ENCODE measurements around the gene CBX4.

The CBX4 gene

DNA sequence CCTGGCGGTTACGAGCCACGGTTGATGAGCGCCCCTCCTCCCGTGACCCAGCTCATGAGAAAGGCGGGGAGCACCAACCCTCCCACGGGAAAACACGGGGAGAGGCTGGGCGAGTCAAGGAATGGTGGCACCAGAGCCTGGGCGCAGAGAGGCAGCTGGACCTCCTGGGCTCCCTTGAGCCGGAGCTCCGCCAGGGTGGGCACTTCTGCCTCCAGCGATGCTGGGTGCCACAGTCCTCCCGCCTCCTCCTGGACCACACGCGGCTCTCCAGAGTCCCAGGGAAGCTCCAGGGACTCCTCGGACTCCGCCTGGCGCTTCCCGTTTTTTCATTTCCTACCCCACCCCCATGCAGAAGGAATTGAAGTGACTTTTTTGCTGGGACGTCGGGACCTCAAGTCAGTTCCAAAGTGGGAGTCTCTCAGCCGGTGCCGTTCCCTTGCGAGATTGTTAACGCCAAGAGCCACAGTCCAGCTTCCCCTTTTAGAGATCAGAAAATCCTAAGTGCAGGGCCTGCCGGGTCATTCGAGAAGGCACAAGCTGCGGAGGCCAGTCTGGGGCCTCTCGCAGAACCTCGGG lies 35.7 kb downstream of the CBX4 start:
- peaks cover 16% of the 10 kb centered on the region for H3K36me3 Mint-ChIP-seq
- peak overlapping the region; percentile 52 for H3K27ac Mint-ChIP-seq
- H3K27me3 Mint-ChIP-seq = peaks cover 100% of the 10 kb centered on the region
- no peaks in the 10 kb centered on the region for H3K9me3 Mint-ChIP-seq
- DNase-seq = no peak
- CTCF ChIA-PET = interaction anchor here (1.1 to 2.0 kb wide), 4 partner anchors 14 to 39 kb away, joined by 3 to 7 read pairs (median 4); partner anchors contain the start of gene CBX4
- peaks cover 48% of the 10 kb centered on the region for H3K4me1 Mint-ChIP-seq
- peak overlapping the region; percentile 23 for H3K4me3 Mint-ChIP-seq

DNA sequence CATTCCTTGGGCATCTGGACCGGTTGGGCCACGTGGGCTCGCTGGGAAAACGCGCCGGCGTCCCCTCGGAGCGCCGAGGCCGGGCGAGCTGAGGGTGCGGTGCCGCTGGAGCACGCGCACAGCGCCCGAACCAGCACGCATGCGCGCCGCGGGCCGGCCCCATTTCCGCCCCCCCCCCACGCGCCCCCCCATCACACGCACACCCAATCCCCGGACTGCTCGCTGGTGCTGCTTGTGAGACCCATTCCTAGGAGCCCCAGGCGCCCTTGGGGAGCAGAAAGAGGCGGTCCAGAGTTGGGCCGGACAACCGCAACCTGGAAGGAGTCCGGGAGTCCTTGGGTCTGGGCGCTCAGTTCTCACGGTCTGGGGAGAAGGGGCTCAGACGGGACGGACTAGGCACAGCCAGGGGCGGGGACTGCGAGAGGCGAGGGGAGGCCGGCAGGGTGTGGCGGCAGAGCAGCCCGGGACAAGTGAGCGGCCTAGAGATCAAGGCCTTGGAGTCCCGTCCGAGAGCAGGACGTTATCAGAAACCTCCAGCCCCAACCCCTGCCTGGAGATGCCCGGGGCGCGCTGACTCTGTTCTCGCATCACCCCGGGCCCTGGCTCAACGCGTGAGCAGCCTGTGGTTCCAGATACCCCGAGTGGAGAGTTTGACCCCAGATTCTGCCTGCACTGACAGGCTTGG lies 36.4 kb downstream of the CBX4 start:
- H3K27me3 Mint-ChIP-seq = peaks cover 100% of the 10 kb centered on the region
- DNase-seq = no peak
- no peaks in the 10 kb centered on the region for H3K9me3 Mint-ChIP-seq
- peak overlapping the region; percentile 24 for H3K27ac Mint-ChIP-seq
- H3K4me3 Mint-ChIP-seq = no peak overlapping the region
- H3K36me3 Mint-ChIP-seq = peaks cover 18% of the 10 kb centered on the region
- H3K4me1 Mint-ChIP-seq = peaks cover 51% of the 10 kb centered on the region
- CTCF ChIA-PET = interaction anchor here (1.1 to 2.0 kb wide), 2 partner anchors 37 to 39 kb away, joined by 5 to 7 read pairs; partner anchors contain the start of gene CBX4

- CTCF ChIA-PET = no interaction called here
- no peak for DNase-seq
- Mint-ChIP-seq H3K27ac (no peak overlapping the region), H3K4me1 (peaks cover 51% of the 10 kb centered on the region), H3K9me3 (no peaks in the 10 kb centered on the region), H3K36me3 (peaks cover 18% of the 10 kb centered on the region), H3K4me3 (no peak overlapping the region), H3K27me3 (peaks cover 98% of the 10 kb centered on the region)
Observed at GRCh38 chr17:79802039-79802735, 37.1 kb downstream of the CBX4 start.

- Mint-ChIP-seq H3K4me1 (peaks cover 54% of the 10 kb centered on the region), H3K27ac (no peak overlapping the region), H3K36me3 (peaks cover 18% of the 10 kb centered on the region), H3K4me3 (no peak overlapping the region), H3K9me3 (no peaks in the 10 kb centered on the region), H3K27me3 (peaks cover 97% of the 10 kb centered on the region)
- no peak for DNase-seq
- CTCF ChIA-PET = interaction anchor here (3.1 kb wide), 1 partner anchor 40 kb away, joined by 16 read pairs; no protein-coding TSS in a partner anchor
Observed at GRCh38 chr17:79801156-79802038, 37.8 kb downstream of the CBX4 start.

DNA sequence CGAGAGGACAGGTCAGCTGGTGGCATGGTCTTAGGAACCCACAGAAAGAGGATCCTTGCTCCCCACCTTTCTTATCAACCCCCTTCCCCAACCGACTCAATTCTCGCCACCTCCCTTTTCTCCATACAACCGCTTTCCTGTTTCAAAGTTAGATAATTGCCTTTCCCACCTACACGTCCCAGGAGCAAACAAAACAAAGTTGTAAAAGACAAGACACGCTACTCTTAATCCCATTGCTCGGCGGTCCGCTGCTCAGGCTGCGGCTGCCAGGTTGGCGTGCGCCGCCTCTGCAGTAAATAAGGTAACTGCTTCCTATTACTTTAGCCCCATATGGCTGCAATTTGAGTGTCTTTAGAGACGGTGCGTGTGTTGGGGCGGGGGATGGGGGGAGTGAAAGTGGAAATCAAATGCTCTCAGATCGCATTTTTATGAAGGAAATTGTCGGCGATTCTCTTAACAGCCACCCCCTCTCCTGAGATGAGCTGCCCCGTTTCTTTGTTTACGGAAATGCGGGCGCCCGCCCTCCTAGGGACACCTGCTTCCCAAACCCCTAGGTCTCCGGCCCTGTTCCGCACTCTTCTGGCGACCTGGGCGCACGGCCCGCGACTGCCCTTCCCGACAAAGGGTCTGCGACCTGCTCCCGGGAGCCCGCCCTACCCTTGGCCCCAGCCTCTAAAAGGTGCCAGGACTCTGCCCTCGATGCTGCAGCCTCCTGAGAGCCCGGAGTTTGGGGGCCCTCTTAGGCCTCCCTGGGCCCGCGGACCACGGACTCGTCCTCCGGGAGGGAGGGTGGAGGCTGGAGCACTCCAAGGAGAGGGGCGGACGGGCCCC lies 38.7 kb downstream of the CBX4 start:
- Mint-ChIP-seq H3K27me3 (peaks cover 97% of the 10 kb centered on the region), H3K4me1 (peaks cover 58% of the 10 kb centered on the region), H3K9me3 (no peaks in the 10 kb centered on the region), H3K27ac (peak overlapping the region; percentile 87), H3K36me3 (peaks cover 21% of the 10 kb centered on the region), H3K4me3 (peak overlapping the region; percentile 58)
- CTCF ChIA-PET = interaction anchor here (3.1 kb wide), 1 partner anchor 41 kb away, joined by 16 read pairs; no protein-coding TSS in a partner anchor
- DNase-seq = peak; percentile 56

GRCh38 chr17:79799538-79800324 lies 39.5 kb downstream of the CBX4 start:
- no peak for DNase-seq
- no peaks in the 10 kb centered on the region for H3K9me3 Mint-ChIP-seq
- CTCF ChIA-PET = interaction anchor here (1.1 to 3.1 kb wide), 2 partner anchors 13 to 42 kb away, joined by 3 to 16 read pairs; no protein-coding TSS in a partner anchor
- H3K4me3 Mint-ChIP-seq = peak overlapping the region; percentile 51
- H3K4me1 Mint-ChIP-seq = peaks cover 50% of the 10 kb centered on the region
- peaks cover 21% of the 10 kb centered on the region for H3K36me3 Mint-ChIP-seq
- H3K27me3 Mint-ChIP-seq = peaks cover 90% of the 10 kb centered on the region
- H3K27ac Mint-ChIP-seq = peak overlapping the region; percentile 12

GRCh38 chr17:79799174-79799537 lies 40.1 kb downstream of the CBX4 start:
- peaks cover 45% of the 10 kb centered on the region for H3K4me1 Mint-ChIP-seq
- H3K4me3 Mint-ChIP-seq = peak overlapping the region; percentile 52
- H3K36me3 Mint-ChIP-seq = peaks cover 20% of the 10 kb centered on the region
- DNase-seq = no peak
- peaks cover 90% of the 10 kb centered on the region for H3K27me3 Mint-ChIP-seq
- CTCF ChIA-PET = interaction anchor here (0.5 to 3.1 kb wide), 3 partner anchors 13 to 315 kb away, joined by 3 to 16 read pairs (median 3); no protein-coding TSS in a partner anchor
- peak overlapping the region; percentile 12 for H3K27ac Mint-ChIP-seq
- no peaks in the 10 kb centered on the region for H3K9me3 Mint-ChIP-seq

DNA sequence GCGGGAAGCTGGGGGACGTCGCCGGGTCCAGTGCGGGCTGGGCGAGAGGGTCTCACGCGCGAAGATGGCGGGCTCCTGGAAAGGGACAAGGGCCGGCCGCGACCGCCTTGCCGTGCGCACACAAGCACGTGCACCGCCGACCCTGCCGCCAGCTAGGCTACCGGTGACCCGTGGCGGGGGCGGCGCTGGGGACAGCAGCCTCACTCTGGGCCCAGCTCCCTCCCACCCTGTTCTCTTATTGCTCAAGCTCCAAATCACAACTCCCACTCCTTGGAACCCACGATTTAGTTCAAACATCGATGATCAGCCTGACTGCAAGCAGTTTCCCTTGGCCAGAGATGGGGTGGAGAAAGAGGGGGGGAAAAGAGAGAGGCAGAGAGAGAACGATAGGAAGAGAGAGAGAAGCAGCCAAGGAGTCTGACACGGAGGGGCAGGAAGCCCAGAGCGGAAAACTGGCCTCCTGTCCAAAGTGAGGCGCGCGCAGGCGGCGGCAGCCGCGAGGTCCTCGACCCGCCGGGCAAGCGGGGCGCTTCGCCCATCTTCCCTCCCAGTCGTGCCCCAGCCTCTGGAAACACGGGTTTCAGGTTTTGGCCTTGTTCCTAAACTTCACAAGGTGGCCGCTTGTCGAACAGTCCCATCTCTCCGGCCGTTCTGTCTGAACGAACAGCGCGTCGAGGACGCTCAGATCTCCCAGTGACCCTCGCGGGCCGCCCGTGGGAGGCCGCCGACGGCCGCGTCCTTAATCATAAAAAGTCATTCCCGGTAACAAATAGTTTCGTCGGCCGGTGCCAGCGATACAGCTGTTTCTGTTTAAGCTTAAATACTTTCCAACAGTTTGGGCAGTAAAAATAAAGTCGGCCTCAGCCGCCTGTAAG lies 40.7 kb downstream of the CBX4 start:
- H3K9me3 Mint-ChIP-seq = no peaks in the 10 kb centered on the region
- H3K27ac Mint-ChIP-seq = peak overlapping the region; percentile 14
- peak overlapping the region; percentile 52 for H3K4me3 Mint-ChIP-seq
- H3K27me3 Mint-ChIP-seq = peaks cover 90% of the 10 kb centered on the region
- H3K36me3 Mint-ChIP-seq = peaks cover 21% of the 10 kb centered on the region
- CTCF ChIA-PET = interaction anchor here (0.5 to 3.1 kb wide), 5 partner anchors 14 to 316 kb away, joined by 3 to 16 read pairs (median 5); partner anchors contain the start of gene CBX4
- no peak for DNase-seq
- H3K4me1 Mint-ChIP-seq = peaks cover 46% of the 10 kb centered on the region

DNA sequence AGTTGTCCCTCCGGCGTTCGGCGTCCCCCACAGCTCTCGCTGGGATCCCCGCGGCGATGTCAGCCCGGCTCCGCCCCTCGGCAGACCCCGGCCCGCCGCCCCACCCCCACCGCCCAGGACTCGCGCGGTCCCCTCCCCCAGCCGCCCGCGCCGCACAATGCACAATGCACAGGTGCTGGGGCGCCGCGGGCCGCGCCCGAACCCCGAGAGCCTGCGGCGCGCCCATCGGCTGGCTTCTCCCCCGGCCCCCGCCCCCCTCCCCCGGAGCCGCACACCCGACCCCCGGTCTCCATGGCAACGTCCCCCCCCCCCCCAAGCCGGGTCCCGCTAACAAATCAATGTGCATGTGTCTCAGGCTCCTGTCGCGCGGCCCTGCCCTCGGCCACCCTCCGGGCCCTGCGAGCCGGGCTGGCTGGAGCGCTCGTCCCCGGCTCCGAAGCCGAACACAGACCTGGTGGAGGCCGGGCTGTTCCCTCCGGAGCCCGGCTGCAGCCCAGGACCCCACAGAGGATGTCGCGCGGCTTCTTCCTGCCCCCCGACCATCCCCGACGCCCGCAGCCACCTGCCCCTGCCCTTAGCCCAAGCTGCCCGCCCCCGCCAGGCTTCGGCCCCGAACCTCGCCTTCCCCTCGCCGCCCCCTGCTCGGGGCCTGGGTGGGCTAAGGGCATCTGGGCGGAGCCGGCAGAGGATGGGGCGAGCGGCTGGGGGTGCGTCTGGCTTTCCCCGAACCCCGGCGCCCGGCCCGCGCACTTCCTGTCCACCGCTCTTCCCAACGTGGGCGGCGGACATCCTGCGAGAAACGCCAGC lies 41.5 kb downstream of the CBX4 start:
- no peaks in the 10 kb centered on the region for H3K9me3 Mint-ChIP-seq
- H3K27ac Mint-ChIP-seq = no peak overlapping the region
- DNase-seq = peak; percentile 39
- H3K4me1 Mint-ChIP-seq = peaks cover 43% of the 10 kb centered on the region
- peaks cover 90% of the 10 kb centered on the region for H3K27me3 Mint-ChIP-seq
- CTCF ChIA-PET = interaction anchor here (0.7 to 1.9 kb wide), 6 partner anchors 12 to 44 kb away, joined by 3 to 7 read pairs (median 5); partner anchors contain the start of gene CBX4
- peak overlapping the region; percentile 87 for H3K4me3 Mint-ChIP-seq
- peaks cover 22% of the 10 kb centered on the region for H3K36me3 Mint-ChIP-seq

DNA sequence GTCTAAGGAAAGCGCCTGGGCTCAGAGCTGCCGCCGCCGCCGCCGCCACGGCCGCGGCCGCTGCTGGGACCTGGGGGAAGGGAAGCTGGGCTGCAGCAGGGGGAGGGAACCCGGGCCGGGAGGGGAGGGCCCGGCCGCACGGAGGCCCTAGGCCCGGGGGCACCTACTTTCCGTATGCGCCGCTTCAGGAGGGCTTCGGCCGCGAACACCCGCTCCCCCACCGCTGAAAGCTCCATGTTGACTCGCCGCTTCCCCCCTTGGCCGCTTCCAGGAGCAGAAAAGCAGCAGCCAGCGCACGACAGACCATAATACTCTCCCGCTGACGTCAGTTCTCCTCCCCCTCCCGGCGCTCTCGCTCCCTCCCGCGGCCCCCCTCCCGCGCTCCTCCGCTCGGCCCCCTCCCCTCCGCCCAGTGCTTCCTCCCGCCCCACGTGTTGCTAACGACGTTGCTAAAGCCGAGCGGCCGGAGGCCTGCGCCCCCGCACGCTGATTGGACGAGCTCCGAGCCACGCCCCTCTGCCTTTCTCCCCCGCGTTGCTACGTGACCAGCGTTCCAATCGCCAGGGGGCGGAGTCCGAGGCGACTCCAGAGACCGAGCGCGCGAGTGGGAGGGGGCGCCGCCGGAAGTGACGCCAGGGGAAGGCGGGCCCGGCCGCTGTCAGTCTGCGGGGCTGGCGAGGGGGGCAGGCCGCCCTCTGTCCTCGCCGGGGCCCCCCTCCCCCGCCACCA lies 42.3 kb downstream of the CBX4 start, which contains the start of gene CBX8:
CBX8 (minus strand) TSS at position 315 of the 729 bp plus-strand sequence; CDS start at position 236, 79 bp downstream.
- H3K27me3 Mint-ChIP-seq = peaks cover 90% of the 10 kb centered on the region
- peak within 1 kb of the TSS; percentile 86 for H3K27ac Mint-ChIP-seq
- CTCF ChIA-PET = interaction anchor here (0.7 to 1.9 kb wide), 6 partner anchors 13 to 45 kb away, joined by 3 to 7 read pairs (median 5); partner anchors contain the start of gene CBX4
- H3K36me3 Mint-ChIP-seq = peaks cover 20% of the 10 kb centered on the region
- peaks cover 43% of the 10 kb centered on the region for H3K4me1 Mint-ChIP-seq
- H3K9me3 Mint-ChIP-seq = no peaks in the 10 kb centered on the region
- DNase-seq = peak; percentile 100
- peak within 1 kb of the TSS; percentile 87 for H3K4me3 Mint-ChIP-seq
